Cardiac muscle cell (in vitro differentiated cells and primary cell): Measurements from ENCODE around the gene CISTR. TPM values are rescaled to one million over a fixed set of nuclear protein-coding genes. Genes with fewer than 3 reads are reported as not detected.
A peak's percentile ranks its signal among the peaks of the same experiment; 100 is the strongest.

Experiments used
- DNase-seq, 2 donors: peaks; one replicate each; pipeline versions ENCODE4 v3.0.0 to v3.0.0-alpha.2; 2010 to 2017; ENCODE audit warnings: low read depth in 1 of 2, low spot score in 1 of 2
- H3K27ac ChIP-seq: fragments of 200-600 bp; sonication (generic); 2 replicates; pipeline ENCODE4 v1.5.1; 2016
- H3K27me3 ChIP-seq: fragments of 200-600 bp; sonication (generic); 2 replicates; pipeline ENCODE4 v1.6.0; 2016; ENCODE audit warnings: control low read depth
- H3K36me3 ChIP-seq: fragments of 200-600 bp; sonication (generic); 2 replicates; pipeline ENCODE4 v1.5.1; 2016; ENCODE audit warnings: control low read depth
- H3K4me1 ChIP-seq: fragments of 200-600 bp; sonication (generic); 2 replicates; pipeline ENCODE4 v1.8.1; 2017; ENCODE audit warnings: low read depth, mild to moderate bottlenecking, mixed run types
- H3K4me3 ChIP-seq: fragments of 200-600 bp; sonication (generic); 2 replicates; pipeline ENCODE4 v1.5.1; 2016; ENCODE audit warnings: mild to moderate bottlenecking
- H3K9me3 ChIP-seq: fragments of 200-600 bp; sonication (generic); 2 replicates; pipeline ENCODE4 v1.5.1; 2017; ENCODE audit warnings: low read depth, mild to moderate bottlenecking, control low read depth
- polyA plus RNA-seq: library from polyadenylated mRNA; unstranded; fragments of >200 nt; fragmentation: Nextera tagmentation; extraction: Ambion mirVana; gene quantifications from 2 replicates; pipeline ENCODE4 v1.2.1, GENCODE V29; 2016
- total RNA-seq: library from RNA; depleted of rRNA; stranded (reverse); fragments of >200 nt; gene quantifications from 2 replicates; pipeline ENCODE4 v1.2.3, GENCODE V29; 2016
- TF ChIP-seq, protein P1 (sequence below): IDR thresholded peaks from 2 replicates; pipeline ENCODE4 v1.5.1; 2012; ENCODE audit warnings: low read depth, mild to moderate bottlenecking, low read length

The CISTR gene
- total and polyA plus RNA-seq, 2 experiments from 2014 or later, result 0.34 TPM; not detected in 1

DNA sequence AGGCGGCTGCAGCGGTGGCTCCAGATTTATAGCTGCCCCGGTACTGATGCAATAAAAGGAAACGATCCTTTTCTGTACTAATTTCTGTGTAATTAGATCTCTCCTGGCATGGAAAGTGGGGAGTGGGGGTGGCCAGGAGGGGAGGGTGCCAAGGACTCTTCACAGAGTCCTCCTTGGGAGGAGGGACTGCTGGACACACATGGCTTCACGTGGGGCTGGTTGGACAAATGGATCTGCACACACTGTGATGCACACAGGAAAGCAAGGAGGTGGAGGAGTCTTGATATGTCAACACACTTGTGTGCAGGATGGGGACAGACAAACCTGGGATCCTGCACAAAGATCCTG, 52.1 kb downstream of the CISTR start:
- Histone ChIP-seq H3K4me3 (no peak overlapping the region), H3K36me3 (no peaks in the 10 kb centered on the region), H3K27me3 (peaks cover 92% of the 10 kb centered on the region), H3K27ac (no peak overlapping the region), H3K9me3 (no peaks in the 10 kb centered on the region), H3K4me1 (peaks cover 8% of the 10 kb centered on the region)
- TF ChIP-seq, protein P1, sequence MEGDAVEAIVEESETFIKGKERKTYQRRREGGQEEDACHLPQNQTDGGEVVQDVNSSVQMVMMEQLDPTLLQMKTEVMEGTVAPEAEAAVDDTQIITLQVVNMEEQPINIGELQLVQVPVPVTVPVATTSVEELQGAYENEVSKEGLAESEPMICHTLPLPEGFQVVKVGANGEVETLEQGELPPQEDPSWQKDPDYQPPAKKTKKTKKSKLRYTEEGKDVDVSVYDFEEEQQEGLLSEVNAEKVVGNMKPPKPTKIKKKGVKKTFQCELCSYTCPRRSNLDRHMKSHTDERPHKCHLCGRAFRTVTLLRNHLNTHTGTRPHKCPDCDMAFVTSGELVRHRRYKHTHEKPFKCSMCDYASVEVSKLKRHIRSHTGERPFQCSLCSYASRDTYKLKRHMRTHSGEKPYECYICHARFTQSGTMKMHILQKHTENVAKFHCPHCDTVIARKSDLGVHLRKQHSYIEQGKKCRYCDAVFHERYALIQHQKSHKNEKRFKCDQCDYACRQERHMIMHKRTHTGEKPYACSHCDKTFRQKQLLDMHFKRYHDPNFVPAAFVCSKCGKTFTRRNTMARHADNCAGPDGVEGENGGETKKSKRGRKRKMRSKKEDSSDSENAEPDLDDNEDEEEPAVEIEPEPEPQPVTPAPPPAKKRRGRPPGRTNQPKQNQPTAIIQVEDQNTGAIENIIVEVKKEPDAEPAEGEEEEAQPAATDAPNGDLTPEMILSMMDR, result no peak
- DNase-seq, result no peak

DNA sequence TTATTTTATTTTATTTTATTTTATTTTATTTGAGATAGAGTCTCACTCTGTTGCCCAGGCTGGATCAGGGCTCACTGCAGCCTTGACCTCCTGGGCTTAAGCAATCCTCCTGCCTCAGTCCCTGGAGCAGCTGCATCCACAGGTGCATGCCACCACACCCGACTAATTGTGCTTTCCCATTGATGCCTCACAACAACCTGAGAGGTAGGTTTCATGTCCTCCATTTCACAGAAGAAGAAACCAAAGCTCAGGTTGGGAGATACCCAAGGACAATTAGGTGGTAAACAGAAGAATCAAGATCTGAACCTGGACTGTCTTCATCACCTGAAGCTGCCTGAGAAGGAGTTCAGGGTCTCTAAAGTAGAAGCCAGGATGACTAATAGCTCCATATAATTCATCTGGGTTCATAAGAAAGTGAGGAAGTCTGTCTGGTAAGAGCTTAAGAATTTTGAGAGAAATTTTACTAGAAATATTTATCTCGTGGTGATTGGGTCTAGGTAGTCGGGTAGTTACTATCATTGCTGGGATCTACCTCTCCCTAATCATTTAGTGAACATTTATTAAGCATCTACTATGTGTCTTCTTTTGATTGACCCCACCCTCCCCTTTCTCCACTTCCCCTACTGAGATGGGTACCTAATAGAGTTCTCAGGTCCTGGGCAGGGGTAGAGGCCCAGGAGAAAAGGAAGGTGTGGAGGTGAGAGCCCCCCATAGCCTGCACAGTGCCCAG, 52.7 kb downstream of the CISTR start:
- peaks cover 8% of the 10 kb centered on the region for H3K4me1 ChIP-seq
- no peak for DNase-seq
- TF ChIP-seq, protein P1, result no peak
- H3K36me3 ChIP-seq, result no peaks in the 10 kb centered on the region
- no peak overlapping the region for H3K27ac ChIP-seq
- no peaks in the 10 kb centered on the region for H3K9me3 ChIP-seq
- H3K27me3 ChIP-seq, result peaks cover 92% of the 10 kb centered on the region
- no peak overlapping the region for H3K4me3 ChIP-seq

DNA sequence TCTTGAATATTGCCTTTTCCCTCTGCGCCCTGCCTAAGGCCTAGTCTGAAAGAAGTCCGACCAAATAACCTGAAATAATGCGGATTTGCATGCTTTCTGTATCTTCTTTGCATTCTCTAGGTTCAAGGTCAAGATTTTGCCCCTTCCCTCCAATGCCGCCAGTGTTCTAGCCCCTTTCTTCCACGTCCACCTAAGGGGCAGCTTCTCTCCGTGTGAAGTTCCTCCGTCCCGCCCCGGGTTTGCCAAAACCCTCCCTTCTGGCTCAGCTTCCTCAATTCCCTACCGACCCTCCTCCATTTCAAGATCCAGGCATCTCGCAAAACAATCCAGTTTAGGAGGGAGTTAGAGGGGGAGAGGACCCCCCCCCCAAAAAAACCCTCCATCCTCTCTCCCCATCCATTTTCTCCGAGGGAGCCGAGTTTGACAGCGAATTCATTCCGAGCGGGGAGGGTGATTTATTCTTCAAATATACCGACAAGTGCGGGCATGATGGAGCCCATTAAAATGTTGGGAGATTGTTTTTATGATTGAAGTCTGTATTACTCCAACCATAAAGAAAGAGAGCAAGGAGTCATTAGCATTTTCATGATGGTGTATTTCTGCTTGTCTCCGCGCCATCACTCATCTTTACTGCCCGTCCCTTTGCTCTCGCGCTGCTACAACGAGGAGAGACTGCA, 55.0 kb downstream of the CISTR start:
- no peak for DNase-seq
- peak overlapping the region; percentile 20 for H3K4me3 ChIP-seq
- TF ChIP-seq, protein P1, result no peak
- peaks cover 8% of the 10 kb centered on the region for H3K4me1 ChIP-seq
- peaks cover 98% of the 10 kb centered on the region for H3K27me3 ChIP-seq
- H3K36me3 ChIP-seq, result no peaks in the 10 kb centered on the region
- no peaks in the 10 kb centered on the region for H3K9me3 ChIP-seq
- H3K27ac ChIP-seq, result no peak overlapping the region

Other genes starting within 250 kb of the CISTR start
- gene NPFF, start 244.5 kb downstream of the CISTR start, total RNA-seq, result not detected in 2 replicates
- not detected in 2 replicates for gene NPFF, start 244.5 kb downstream of the CISTR start, polyA plus RNA-seq
- 8.7 and 9.1 TPM in 2 replicates for gene ATF7, start 125.6 kb downstream of the CISTR start, total RNA-seq
- 13.8 and 17.8 TPM in 2 replicates for gene ATF7, start 125.6 kb downstream of the CISTR start, polyA plus RNA-seq
- gene ATP5MC2, start 75.9 kb downstream of the CISTR start, total RNA-seq, result 703 and 923 TPM in 2 replicates
- gene ATP5MC2, start 75.9 kb downstream of the CISTR start, polyA plus RNA-seq, result 703 and 802 TPM in 2 replicates
- 116 and 187 TPM in 2 replicates for gene CALCOCO1, start 24.5 kb downstream of the CISTR start, total RNA-seq
- 128 and 176 TPM in 2 replicates for gene CALCOCO1, start 24.5 kb downstream of the CISTR start, polyA plus RNA-seq
- gene HOXC13, start 186.9 kb upstream of the CISTR start, total RNA-seq, result not detected in 2 replicates
- not detected in 2 replicates for gene HOXC13, start 186.9 kb upstream of the CISTR start, polyA plus RNA-seq
- gene HOXC12, start 202.9 kb upstream of the CISTR start, total RNA-seq, result not detected in 2 replicates
- not detected in 2 replicates for gene HOXC12, start 202.9 kb upstream of the CISTR start, polyA plus RNA-seq
- gene HOXC11, start 221.1 kb upstream of the CISTR start, total RNA-seq, result not detected in 2 replicates
- gene HOXC11, start 221.1 kb upstream of the CISTR start, polyA plus RNA-seq, result not detected in 2 replicates
- gene HOTAIR, start 223.0 kb upstream of the CISTR start, total RNA-seq, result not detected in 2 replicates
- not detected in 2 replicates for gene HOTAIR, start 223.0 kb upstream of the CISTR start, polyA plus RNA-seq
- not detected in 2 replicates for gene HOXC10, start 233.2 kb upstream of the CISTR start, total RNA-seq
- gene HOXC10, start 233.2 kb upstream of the CISTR start, polyA plus RNA-seq, result not detected in 2 replicates
- gene HOXC9, start 248.2 kb upstream of the CISTR start, total RNA-seq, result not detected in 2 replicates
- not detected in 2 replicates for gene HOXC9, start 248.2 kb upstream of the CISTR start, polyA plus RNA-seq